Measurements from ENCODE around the gene WSCD2. TPM values are rescaled to one million over a fixed set of nuclear protein-coding genes. Genes with fewer than 3 reads are reported as not detected.

The WSCD2 gene
- total RNA-seq, 1 donor from 2014 or later: 0.40 TPM

- no peak for DNase-seq (ENCODE audit: low spot score)
- intact Hi-C loops (cut with DNase I): no loop called here
Observed at GRCh38 chr12:108148521-108149074, 19.5 kb downstream of the WSCD2 start.

- intact Hi-C loops (cut with DNase I): no loop called here
- no peak for DNase-seq (ENCODE audit: low spot score)
Observed at GRCh38 chr12:108150436-108150835, 21.3 kb downstream of the WSCD2 start.

- intact Hi-C loops (cut with DNase I): no loop called here
- no peak for DNase-seq (ENCODE audit: low spot score)
Observed at GRCh38 chr12:108151533-108152169, 22.6 kb downstream of the WSCD2 start.

DNA sequence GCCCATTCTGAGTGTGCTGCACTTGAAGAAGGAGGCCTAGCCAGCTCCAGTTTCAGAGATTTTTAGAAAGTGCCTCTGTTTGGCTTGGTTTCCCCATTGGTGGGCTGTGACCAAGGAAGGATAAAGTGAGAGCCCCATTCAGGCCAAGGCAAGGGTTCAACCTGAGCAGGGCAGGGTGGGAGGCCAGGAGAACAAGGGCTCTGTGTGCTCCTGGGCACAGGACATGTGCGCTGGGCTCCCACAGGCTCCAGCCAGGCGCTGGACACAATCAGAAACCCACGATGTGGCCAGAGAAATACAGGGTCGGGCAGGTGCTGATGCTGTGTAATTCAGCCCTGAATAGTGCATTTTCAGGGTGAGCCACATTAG lies 23.1 kb downstream of the WSCD2 start:
- no peak for DNase-seq (ENCODE audit: low spot score)

DNA sequence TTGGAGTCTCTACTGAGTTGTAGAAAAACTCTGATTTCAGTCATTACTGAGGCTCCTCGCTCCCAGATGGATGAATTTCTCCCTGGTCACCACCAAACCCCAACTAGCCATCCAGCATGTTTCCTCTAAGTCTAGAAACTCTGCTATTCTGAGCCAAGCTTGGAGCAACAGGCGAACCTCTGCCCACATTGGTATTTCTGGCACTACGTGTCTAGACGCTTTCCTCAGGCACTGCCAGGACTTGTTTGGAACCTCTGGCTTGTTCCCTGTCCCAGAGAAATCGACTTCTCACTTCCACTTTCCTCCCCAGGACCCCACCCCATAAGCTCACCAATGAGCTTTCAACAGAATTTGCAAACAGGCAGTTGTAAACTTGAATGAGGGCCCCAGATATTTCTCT lies 27.6 kb downstream of the WSCD2 start:
- DNase-seq (ENCODE audit: low spot score): no peak
- intact Hi-C loops (cut with DNase I): no loop called here

More for the DNA sequence above, 23.1 kb downstream of the WSCD2 start:
- intact Hi-C loops (cut with DNase I): no loop called here

- DNase-seq (ENCODE audit: low spot score): no peak
- intact Hi-C loops (cut with DNase I): no loop called here
Observed at GRCh38 chr12:108157870-108158459, 28.9 kb downstream of the WSCD2 start.

DNA sequence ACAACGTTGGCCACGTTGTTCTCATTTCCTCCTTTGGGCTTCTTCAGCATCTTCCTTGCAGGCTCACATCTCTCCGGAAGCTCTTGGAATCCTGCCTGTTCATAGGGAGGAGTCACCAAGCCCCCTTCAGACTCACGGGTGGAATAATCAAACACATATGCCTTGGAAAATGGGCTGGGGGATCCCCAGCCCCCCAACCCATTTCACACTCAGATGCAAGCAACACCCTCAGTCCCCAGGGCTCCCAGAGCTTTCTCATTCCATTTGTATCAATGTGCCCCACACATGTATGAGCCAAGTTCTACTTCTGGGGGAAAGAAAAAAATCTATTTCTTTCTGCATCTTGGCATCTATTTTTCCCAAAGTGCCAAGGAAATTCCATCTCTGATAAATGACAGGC lies 33.1 kb downstream of the WSCD2 start:
- no peak for DNase-seq (ENCODE audit: low spot score)
- intact Hi-C loops (cut with DNase I): no loop called here

GRCh38 chr12:108166505-108166904 lies 37.4 kb downstream of the WSCD2 start:
- intact Hi-C loops (cut with DNase I): no loop called here
- DNase-seq (ENCODE audit: low spot score): no peak

DNA sequence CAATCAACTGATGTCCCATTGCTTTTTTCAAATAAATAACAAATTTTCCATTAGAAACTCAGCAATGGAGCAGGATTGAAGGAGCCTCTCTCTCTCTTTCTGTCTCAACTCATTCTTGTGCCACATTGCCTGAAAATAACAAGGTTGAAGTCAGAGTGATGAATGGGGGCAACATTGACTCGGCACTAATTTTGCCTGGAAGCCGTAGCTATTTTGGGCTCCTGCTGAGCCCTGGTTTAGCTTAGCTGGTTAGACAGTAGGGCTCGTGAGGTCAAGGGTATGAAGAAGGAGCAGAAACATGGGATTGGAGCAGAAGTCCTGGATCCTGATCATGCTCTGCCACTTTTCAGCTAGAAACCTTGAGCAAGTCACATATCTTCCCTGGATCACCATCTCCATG lies 38.9 kb downstream of the WSCD2 start:
- no peak for DNase-seq (ENCODE audit: low spot score)

GRCh38 chr12:108169708-108170107 lies 40.6 kb downstream of the WSCD2 start:
- no peak for DNase-seq (ENCODE audit: low spot score)
- intact Hi-C loops (cut with DNase I): no loop called here

More for the DNA sequence above, 38.9 kb downstream of the WSCD2 start:
- intact Hi-C loops (cut with DNase I): no loop called here

DNA sequence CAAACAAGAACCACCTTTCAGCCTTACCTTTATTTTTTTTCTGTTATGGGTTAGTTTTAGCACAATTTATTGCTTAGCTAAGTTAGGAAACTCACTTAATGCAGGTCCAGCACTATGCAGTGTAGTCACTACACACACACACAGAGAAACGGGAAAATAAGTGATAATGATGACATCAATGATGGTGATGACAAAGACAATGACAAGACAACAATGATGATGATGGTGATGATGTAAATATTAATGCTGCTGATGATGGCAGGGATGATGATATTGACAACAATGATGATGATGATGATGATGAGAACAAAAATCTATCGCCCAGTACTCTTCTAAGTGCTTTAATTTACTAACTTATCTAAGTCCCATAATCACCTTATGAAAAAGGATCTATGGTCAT lies 41.1 kb downstream of the WSCD2 start:
- no peak for DNase-seq (ENCODE audit: low spot score)
- intact Hi-C loops (cut with DNase I): no loop called here

DNA sequence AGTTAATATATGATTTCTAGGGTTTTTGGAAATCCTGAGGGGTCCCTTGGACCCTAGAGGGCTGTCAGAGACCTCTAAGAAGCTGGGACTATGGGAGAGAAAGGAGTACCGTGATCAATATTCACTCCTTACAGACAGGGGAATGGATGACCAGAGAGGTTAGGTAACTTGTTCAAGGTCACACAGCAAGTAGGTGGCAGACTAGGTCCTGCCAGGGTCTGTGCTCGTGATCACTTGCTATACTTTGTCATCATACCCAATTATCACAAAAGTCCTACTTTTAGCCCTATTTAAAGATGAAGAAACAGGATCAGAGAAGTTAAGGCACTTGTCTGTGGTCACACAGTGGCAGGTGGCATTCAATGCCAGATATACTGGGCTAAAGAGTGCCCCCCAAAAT lies 42.9 kb downstream of the WSCD2 start:
- intact Hi-C loops (cut with DNase I): no loop called here
- DNase-seq (ENCODE audit: low spot score): no peak

DNA sequence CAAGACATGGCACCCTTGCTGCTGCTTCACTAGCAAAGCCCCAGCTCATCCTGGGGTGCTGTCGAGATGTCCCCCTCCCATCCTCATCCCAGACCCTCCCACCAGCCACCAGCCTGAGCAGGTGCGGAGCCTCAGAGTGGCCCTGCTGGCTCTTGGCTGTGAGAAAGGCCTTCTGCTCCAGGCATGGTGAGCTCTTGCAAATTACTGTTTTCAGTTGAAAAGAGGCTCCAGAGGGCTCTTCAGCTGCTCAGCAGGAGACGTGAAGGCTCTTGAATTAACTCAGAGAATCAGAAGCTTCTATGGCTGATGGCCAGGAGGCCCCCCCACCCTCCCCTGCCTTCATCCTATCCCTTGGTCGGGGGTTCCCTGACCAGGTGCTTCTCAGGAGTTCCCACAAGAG lies 44.1 kb downstream of the WSCD2 start:
- intact Hi-C loops (cut with DNase I): no loop called here
- no peak for DNase-seq (ENCODE audit: low spot score)

DNA sequence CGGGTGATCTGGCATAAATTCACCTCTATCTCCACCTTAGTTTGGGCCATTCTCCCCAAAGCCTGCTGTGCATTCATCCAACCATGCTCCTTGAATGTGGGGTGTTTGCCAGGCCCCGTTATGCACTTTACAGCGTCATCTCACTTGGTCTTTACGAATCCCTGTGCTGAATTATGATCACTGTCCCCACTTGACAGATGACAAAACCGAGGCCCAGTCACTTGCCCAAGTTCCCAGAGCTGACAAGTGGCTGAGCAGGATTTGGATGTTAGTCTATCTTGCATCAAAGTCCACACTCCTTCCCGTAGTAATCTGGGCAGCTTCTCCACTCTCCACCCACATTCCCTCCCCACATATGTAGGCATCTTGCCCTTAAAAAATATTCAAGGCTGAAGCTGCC lies 44.8 kb downstream of the WSCD2 start:
- intact Hi-C loops (cut with DNase I): no loop called here
- no peak for DNase-seq (ENCODE audit: low spot score)

GRCh38 chr12:108174641-108175040 lies 45.6 kb downstream of the WSCD2 start:
- no peak for DNase-seq (ENCODE audit: low spot score)
- intact Hi-C loops (cut with DNase I): no loop called here

- intact Hi-C loops (cut with DNase I): no loop called here
- no peak for DNase-seq (ENCODE audit: low spot score)
Observed at GRCh38 chr12:108175310-108175709, 46.2 kb downstream of the WSCD2 start.

DNA sequence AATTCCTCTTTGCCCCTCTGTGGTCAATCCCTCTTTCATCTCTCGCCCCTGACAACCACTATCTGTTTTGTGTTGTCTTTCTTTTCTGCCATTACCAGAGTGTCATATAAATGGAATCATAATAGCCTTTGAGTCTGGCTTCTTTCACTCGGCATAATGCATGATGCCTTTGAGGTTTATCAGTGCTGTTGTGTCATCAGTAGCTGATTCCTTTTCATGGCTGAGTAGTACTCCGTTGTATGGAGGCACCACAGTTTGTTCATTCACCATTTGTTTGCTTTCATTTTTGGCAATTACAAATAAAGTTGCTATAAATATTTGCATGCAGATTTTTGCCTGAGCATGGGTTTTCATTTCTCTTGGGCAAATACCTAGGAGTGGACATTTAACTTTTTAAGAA lies 47.2 kb downstream of the WSCD2 start:
- no peak for DNase-seq (ENCODE audit: low spot score)
- intact Hi-C loops (cut with DNase I): no loop called here

GRCh38 chr12:108177131-108177530 lies 48.0 kb downstream of the WSCD2 start:
- intact Hi-C loops (cut with DNase I): no loop called here
- no peak for DNase-seq (ENCODE audit: low spot score)

DNA sequence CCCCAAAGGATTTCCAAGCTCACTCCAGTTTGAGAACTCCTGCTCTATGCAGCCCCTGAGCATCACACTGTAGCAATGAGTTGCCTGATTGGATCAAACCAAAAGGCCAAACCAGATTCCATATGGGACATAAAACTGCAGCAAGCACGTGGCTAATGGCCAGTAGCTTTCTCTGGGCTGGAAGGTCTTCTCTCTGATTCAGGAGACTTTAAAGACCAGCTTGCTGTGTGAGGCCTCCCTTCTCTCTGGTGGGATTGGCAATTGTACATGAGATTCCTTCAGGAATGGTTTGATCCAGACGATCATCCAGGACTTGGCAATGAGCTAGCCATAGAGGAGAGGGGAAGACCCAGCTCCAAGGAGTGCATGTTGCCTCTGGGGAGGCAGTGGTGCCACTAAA lies 50.2 kb downstream of the WSCD2 start:
- intact Hi-C loops (cut with DNase I): no loop called here
- no peak for DNase-seq (ENCODE audit: low spot score)

DNA sequence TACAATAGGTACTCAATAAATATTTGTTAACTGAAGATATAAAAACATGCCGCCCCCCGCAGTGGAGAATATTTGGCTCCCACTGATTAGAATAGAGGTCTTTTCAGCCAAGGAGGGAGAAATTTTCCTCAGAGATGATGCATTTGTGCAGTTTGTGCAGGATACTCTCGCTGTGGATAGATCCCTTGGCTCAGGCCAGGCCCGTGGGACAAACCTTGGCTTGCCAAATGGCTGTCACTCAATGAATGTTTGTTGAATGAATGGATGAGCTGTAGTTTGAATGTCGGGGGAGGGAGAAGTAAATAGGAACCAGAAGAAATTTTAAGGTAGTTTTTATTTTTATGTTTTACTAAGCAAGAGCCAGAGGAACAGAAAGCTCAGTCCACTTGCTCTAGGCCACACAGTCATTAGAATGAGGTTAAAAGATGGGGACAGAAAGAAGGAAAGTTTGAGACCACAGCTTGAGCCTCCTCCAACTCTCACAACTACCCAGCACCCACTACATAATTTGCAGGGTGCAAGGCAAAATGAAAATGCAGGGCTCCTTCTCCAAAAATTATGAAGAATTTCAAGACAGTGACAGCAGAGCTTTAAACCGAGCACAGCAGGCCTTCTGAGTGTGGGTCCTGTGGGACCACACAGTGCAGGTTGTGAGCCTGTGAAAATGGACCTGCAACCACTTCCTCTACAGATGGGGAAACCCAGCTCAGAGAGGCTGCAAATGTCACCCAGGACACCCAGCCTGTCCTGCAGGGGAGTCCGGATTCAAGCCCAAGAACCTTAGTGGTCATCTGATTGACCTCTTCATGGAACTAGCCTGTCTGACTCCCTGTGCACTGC lies 51.4 kb downstream of the WSCD2 start:
- intact Hi-C loops (cut with DNase I): no loop called here
- DNase-seq (ENCODE audit: low spot score): no peak

- no peak for DNase-seq (ENCODE audit: low spot score)
- intact Hi-C loops (cut with DNase I): no loop called here
Observed at GRCh38 chr12:108181095-108181454, 52.0 kb downstream of the WSCD2 start.

Data from cardiac septum (tissue), 1 donor.